Neural cell (in vitro differentiated cells): ENCODE data around the gene MS4A18.

Experiments
- CTCF ChIP-seq: fragments of 450-650 bp; IDR thresholded peaks from 2 replicates; pipeline ENCODE4 v1.5.1; 2014; ENCODE audit warnings: antibody characterized with exemption, mild to moderate bottlenecking, moderate library complexity; ENCODE audit not compliant: poor library complexity, severe bottlenecking
- EP300 ChIP-seq: fragments of 450-650 bp; conservative IDR thresholded peaks from 2 replicates; pipeline ENCODE4 v1.6.1; 2014; ENCODE audit warnings: antibody characterized with exemption, mild to moderate bottlenecking, moderate library complexity; ENCODE audit not compliant: poor library complexity, severe bottlenecking
- EZH2 ChIP-seq: fragments of 200-600, 300-800 bp; shearing (Covaris generic), sonication (generic); IDR thresholded peaks from 2 replicates; pipeline ENCODE4 v1.6.1; 2014; ENCODE audit warnings: antibody characterized with exemption, low read length, borderline replicate concordance, mild to moderate bottlenecking; ENCODE audit not compliant: insufficient read depth, poor library complexity, severe bottlenecking
- MXI1 ChIP-seq: fragments of 450-650 bp; conservative IDR thresholded peaks from 2 replicates; pipeline ENCODE4 v1.6.1; 2014; ENCODE audit warnings: antibody characterized with exemption, mild to moderate bottlenecking; ENCODE audit not compliant: poor library complexity, severe bottlenecking
- REST ChIP-seq: IDR thresholded peaks from 2 replicates; pipeline ENCODE4 v1.6.1; 2012; ENCODE audit warnings: borderline replicate concordance
- SMC3 ChIP-seq: fragments of 450-650 bp; conservative IDR thresholded peaks from 2 replicates; pipeline ENCODE4 v1.6.1; 2014; ENCODE audit warnings: antibody characterized with exemption, mild to moderate bottlenecking, moderate library complexity; ENCODE audit not compliant: poor library complexity

- TF ChIP-seq CTCF (no peak), EZH2 (no peak), REST (no peak), EP300 (no peak), SMC3 (no peak), MXI1 (no peak)
These were observed 62.5 kb downstream of the MS4A18 start for GRCh38 chr11:60786811-60787567.
